Fibroblast of the aortic adventitia (primary cell): ENCODE measurements around the gene ALPK3. TPM values are rescaled to one million over a fixed set of nuclear protein-coding genes. Genes with fewer than 3 reads are reported as not detected.
"Not testable (repeated sequence)": the region's sequence is repeated elsewhere in the genome, so short reads cannot be mapped to it uniquely, and the experiment has no call there.

Source experiments
- DNase-seq: peaks from one replicate; pipeline ENCODE4 v3.0.0-alpha.2; 2010; ENCODE audit warnings: low read depth
- H3K4me3 ChIP-seq: 2 replicates; pipeline ENCODE4 v1.5.1; 2011; ENCODE audit warnings: low read depth, mild to moderate bottlenecking, control low read depth, low read length, moderate library complexity
- total RNA-seq: library from RNA; depleted of rRNA; stranded (reverse); fragments of >200 nt; gene quantifications from 2 replicates; pipeline ENCODE4 v1.2.3, GENCODE V29; 2012; ENCODE audit warnings: low replicate concordance
- TF ChIP-seq, protein P1 (sequence below): IDR thresholded peaks from 2 replicates; pipeline ENCODE4 v1.5.1; 2011; ENCODE audit warnings: mild to moderate bottlenecking, low read length, control low read depth, inconsistent platforms; ENCODE audit not compliant: insufficient read depth

The ALPK3 gene
- total RNA-seq, 1 donor, result 0.18 TPM

DNA sequence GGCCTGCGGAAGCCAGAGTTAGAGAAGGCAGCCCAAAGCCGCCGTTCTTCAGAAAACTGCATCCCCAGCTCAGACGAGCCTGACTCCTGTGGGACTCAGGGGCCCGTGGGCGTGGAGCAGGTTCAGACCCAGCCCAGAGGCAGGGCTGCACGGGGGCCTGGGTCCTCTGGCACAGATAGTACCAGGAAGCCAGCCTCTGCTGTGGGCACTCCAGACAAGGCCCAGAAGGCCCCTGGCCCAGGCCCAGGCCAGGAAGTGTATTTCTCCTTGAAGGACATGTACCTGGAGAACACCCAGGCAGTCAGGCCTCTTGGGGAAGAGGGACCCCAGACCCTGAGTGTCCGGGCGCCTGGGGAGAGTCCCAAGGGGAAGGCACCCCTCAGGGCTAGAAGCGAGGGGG lies 23.1 kb downstream of the ALPK3 start:
- TF ChIP-seq, protein P1, sequence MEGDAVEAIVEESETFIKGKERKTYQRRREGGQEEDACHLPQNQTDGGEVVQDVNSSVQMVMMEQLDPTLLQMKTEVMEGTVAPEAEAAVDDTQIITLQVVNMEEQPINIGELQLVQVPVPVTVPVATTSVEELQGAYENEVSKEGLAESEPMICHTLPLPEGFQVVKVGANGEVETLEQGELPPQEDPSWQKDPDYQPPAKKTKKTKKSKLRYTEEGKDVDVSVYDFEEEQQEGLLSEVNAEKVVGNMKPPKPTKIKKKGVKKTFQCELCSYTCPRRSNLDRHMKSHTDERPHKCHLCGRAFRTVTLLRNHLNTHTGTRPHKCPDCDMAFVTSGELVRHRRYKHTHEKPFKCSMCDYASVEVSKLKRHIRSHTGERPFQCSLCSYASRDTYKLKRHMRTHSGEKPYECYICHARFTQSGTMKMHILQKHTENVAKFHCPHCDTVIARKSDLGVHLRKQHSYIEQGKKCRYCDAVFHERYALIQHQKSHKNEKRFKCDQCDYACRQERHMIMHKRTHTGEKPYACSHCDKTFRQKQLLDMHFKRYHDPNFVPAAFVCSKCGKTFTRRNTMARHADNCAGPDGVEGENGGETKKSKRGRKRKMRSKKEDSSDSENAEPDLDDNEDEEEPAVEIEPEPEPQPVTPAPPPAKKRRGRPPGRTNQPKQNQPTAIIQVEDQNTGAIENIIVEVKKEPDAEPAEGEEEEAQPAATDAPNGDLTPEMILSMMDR, result no peak

DNA sequence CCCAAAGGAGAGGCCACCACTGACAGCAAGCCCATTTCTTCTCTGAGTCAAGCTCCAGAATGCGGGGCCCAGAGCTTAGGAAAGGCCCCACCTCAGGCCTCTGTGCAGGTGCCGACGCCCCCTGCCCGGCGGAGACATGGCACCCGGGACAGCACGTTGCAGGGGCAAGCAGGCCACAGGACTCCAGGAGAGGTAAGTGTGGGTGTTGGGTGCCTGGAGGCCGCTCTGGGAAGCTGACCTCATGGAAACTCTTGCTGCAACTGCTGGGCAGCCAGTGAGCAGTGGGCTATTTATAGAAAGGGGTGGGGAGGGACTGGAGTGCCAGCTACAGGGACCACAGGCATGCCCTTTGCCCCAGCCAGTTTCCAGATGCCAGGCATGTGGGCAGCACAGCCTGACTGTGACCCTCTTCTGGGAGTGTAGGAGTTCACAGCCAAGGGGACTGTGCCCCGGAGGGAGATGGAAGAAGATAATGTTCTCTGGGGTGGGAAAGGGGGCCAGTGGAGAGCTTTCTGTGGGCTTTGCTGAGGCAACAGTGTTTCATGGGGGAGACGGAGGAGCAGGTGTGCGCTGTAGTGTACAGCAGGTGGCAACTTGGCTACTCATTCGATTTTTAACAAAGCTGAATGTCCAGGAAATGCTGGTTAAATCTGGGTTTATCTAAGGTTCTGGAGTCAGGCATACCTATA lies 23.7 kb downstream of the ALPK3 start:
- peak; percentile 74 for DNase-seq
- TF ChIP-seq, protein P1, result no peak
- H3K4me3 ChIP-seq, result no peak overlapping the region

More for the DNA sequence above, 23.1 kb downstream of the ALPK3 start:
- no peak overlapping the region for H3K4me3 ChIP-seq
- DNase-seq, result no peak

DNA sequence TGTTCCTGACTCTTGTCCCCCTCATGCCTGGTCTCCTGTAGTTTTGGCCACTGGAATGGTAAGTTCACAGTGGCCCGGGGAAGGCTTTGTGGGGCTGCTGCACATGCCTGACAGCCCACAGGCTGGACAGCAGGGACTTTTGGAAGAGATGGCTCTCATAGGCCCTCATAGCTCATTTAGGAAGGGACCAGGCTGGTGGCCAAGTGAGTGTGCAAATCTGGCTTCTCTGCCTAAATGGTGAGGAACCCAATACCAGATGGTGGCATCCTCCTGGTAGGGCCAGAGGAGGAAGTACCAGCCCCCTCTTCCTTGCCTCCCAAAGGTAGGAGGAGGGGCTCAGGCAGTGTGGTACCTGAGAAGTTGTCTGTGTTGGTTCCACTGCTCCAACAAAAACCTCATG lies 25.6 kb downstream of the ALPK3 start:
- DNase-seq, result no peak
- H3K4me3 ChIP-seq, result no peak overlapping the region
- TF ChIP-seq, protein P1, result no peak

DNA sequence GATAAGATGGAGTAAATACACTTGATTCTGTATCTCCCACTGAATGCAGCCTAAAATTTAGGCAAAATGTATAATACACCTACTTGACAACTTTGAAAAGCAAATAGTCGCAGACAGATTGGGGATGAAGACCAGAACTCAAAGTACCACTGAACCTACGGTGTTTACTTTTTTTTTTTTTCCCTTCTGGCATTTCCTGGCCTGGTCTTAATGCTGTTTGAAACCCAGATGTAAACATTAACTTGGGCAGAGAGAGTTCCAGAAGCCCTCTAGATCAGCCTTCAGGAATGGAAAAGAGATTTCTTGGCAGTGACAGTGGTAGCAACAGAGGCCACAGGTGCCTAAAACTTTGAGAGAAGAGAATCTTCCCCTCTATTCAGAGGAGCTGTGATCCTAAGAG lies 27.8 kb downstream of the ALPK3 start:
- no peak overlapping the region for H3K4me3 ChIP-seq
- DNase-seq, result no peak
- TF ChIP-seq, protein P1, result no peak

- TF ChIP-seq, protein P1, result peak; percentile 65
- DNase-seq, result peak; percentile 77
Observed at GRCh38 chr15:84845631-84846030, 28.5 kb downstream of the ALPK3 start.

DNA sequence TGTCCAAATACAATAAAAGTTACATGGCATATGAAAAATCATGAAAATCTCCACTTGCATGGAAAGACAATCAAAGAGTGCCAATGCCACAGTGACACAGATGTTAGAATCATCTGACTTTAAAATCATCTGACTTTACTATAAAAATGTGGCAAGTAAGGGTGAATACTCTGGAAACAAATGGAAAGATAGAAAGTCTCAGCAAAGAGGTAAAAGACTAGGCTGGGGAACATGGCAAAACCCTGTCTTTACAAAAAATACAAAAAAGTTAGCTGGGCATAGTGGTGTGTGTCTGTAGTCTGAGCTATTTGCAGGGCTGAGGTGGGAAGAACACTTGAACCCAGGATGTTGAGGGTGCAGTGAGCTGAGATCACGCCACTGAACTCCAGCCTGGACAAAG lies 29.1 kb downstream of the ALPK3 start:
- H3K4me3 ChIP-seq, result no peak overlapping the region

More at GRCh38 chr15:84845631-84846030, 28.5 kb downstream of the ALPK3 start:
- not testable (repeated sequence) for H3K4me3 ChIP-seq

More for the DNA sequence above, 29.1 kb downstream of the ALPK3 start:
- TF ChIP-seq, protein P1, result no peak
- DNase-seq, result no peak
